Measurements from ENCODE around the gene CLASP1.

GRCh38 chr2:121309323-121309722 is 339.9 kb downstream of the CLASP1 start:
- TF ChIP-seq EZH2phosphoT487 (IDR thresholded peaks at IDR 0.05; ENCODE audit: insufficient read depth, low read depth) (no peak), EZH2 (IDR thresholded peaks at IDR 0.05; ENCODE audit: insufficient read depth, poor library complexity, severe bottlenecking) (no peak)

All from GM23248 (cell line).